C4-2B (cell line): ENCODE data around the gene C3orf18.

Experiments used
- ZFX ChIP-seq: fragments of 450-650 bp; IDR thresholded peaks from 2 replicates; pipeline ENCODE4 v1.6.1; 2017
- TF ChIP-seq, protein P1 (sequence below): fragments of 450-650 bp; conservative IDR thresholded peaks from 2 replicates; pipeline ENCODE4 v1.5.1; 2017; ENCODE audit warnings: mild to moderate bottlenecking

DNA sequence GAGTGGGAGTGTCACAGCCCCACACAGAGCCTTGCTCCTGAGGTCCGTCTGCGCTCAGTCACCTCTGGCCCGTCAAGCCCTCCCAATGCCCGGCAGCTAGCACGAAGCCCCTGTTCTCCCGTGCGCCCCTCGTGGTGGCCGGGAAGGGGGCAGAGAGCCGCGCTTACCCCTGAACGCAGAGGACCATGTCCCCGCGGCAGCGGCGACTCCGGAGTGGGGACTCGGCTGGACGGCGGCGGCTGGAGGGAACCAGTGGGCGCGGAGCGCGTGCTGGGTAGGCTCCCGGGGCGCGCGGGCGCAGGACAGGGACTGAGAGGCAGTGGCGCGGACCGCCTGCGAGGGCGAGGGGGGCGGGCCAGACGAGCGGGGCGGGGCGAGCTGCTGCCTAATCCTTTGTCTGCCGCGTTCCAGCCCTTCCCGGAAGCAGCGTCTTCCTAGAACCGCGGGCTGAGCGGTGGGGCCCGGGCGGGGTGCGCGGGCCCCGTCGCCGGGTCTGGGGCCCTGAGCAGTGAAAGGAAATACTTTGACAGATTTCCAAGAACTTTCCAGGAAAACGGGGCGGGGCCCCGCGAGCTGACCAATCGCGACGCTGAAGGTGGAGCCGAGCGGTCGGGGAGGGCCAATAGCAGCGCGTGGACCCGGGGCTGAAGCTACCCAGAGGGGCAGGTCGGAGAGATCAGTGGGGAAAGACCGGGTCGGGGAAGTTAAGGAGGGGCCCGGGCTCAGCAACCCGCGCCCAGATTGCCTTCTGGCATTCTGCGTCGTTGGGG is 44.1 kb upstream of the C3orf18 start, which contains the start of gene CISH:
- TF ChIP-seq, protein P1, sequence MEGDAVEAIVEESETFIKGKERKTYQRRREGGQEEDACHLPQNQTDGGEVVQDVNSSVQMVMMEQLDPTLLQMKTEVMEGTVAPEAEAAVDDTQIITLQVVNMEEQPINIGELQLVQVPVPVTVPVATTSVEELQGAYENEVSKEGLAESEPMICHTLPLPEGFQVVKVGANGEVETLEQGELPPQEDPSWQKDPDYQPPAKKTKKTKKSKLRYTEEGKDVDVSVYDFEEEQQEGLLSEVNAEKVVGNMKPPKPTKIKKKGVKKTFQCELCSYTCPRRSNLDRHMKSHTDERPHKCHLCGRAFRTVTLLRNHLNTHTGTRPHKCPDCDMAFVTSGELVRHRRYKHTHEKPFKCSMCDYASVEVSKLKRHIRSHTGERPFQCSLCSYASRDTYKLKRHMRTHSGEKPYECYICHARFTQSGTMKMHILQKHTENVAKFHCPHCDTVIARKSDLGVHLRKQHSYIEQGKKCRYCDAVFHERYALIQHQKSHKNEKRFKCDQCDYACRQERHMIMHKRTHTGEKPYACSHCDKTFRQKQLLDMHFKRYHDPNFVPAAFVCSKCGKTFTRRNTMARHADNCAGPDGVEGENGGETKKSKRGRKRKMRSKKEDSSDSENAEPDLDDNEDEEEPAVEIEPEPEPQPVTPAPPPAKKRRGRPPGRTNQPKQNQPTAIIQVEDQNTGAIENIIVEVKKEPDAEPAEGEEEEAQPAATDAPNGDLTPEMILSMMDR: no peak; the same call in 1 of the 2 replicates
- no peak for TF ChIP-seq ZFX
